WTC11 (cell line): ENCODE measurements around the gene TUBB4B. TPM values are rescaled to one million over a fixed set of nuclear protein-coding genes. Genes with fewer than 3 reads are reported as not detected.

ENCODE experiments used
- ATAC-seq: fragments of 200-7000 bp; cut with Tn5 transposase; 2 replicates; pipeline ENCODE4 v1.10.0; 2021; ENCODE audit warnings: mild to moderate bottlenecking, moderate library complexity
- CTCF ChIA-PET: fragments of 300-600 bp; sonication (Branson Sonifier 250); formaldehyde crosslinking; loops from one replicate; lab custom pipeline; 2021; ENCODE audit warnings: antibody characterized with exemption; lab: Charles Lee
- POLR2A ChIA-PET: fragments of 350-600 bp; sonication (Branson Sonifier 250); formaldehyde crosslinking; loops from one replicate; lab custom pipeline; 2021; ENCODE audit warnings: antibody characterized with exemption; lab: Charles Lee
- DNase-seq: peaks from one replicate; pipeline ENCODE4 v3.0.0; 2021; ENCODE audit warnings: low spot score
- H3K27ac Mint-ChIP-seq: 2 replicates; pipeline ENCODE4 v1.8.0; 2021; ENCODE audit warnings: mixed read lengths
- H3K27me3 Mint-ChIP-seq: 2 replicates; pipeline ENCODE4 v1.8.0; 2021; ENCODE audit warnings: low read depth, mild to moderate bottlenecking, moderate library complexity, mixed read lengths
- H3K36me3 Mint-ChIP-seq: 2 replicates; pipeline ENCODE4 v1.8.0; 2021; ENCODE audit warnings: mixed read lengths
- H3K4me1 Mint-ChIP-seq: 2 replicates; pipeline ENCODE4 v1.8.0; 2022; ENCODE audit warnings: mixed read lengths
- H3K4me3 Mint-ChIP-seq: 2 replicates; pipeline ENCODE4 v1.8.0; 2021; ENCODE audit warnings: mild to moderate bottlenecking, moderate library complexity, mixed read lengths
- H3K9me3 Mint-ChIP-seq: 2 replicates; pipeline ENCODE4 v1.8.0; 2021; ENCODE audit warnings: mixed read lengths
- FOXP1 ChIP-seq: sonication (generic); formaldehyde crosslinking; IDR thresholded peaks from 2 replicates; pipeline ENCODE4 v1.8.0; 2022; ENCODE audit warnings: missing genetic modification reagents, mild to moderate bottlenecking, moderate library complexity, borderline replicate concordance
- GRHL2 ChIP-seq: fragments of 250-450 bp; sonication (Bioruptor Pico); IDR thresholded peaks from 2 replicates; pipeline ENCODE4 v1.8.0; 2022; ENCODE audit warnings: mild to moderate bottlenecking, moderate library complexity; ENCODE audit not compliant: insufficient replicate concordance, severe bottlenecking
- GTF2I ChIP-seq: fragments of 250-450 bp; sonication (Bioruptor Pico); conservative IDR thresholded peaks from 2 replicates; pipeline ENCODE4 v1.4.0; 2021; ENCODE audit warnings: mild to moderate bottlenecking
- HMGA2 ChIP-seq: fragments of 250-450 bp; sonication (Bioruptor Pico); IDR thresholded peaks from 2 replicates; pipeline ENCODE4 v1.4.0; 2021; ENCODE audit warnings: mild to moderate bottlenecking, moderate library complexity
- IRF1 ChIP-seq: sonication (generic); formaldehyde crosslinking; IDR thresholded peaks from 2 replicates; pipeline ENCODE4 v1.8.0; 2023; ENCODE audit warnings: missing genetic modification reagents
- JAZF1 ChIP-seq: fragments of 250-450 bp; sonication (Bioruptor Pico); IDR thresholded peaks from 2 replicates; pipeline ENCODE4 v1.9.0; 2021; ENCODE audit warnings: moderate library complexity, mild to moderate bottlenecking, inconsistent platforms
- NFYB ChIP-seq: sonication (generic); formaldehyde crosslinking; conservative IDR thresholded peaks from 2 replicates; pipeline ENCODE4 v1.8.0; 2022; ENCODE audit warnings: low read depth, missing genetic modification reagents
- NR1H2 ChIP-seq: sonication (generic); formaldehyde crosslinking; IDR thresholded peaks from 2 replicates; pipeline ENCODE4 v1.9.0; 2021; ENCODE audit warnings: mild to moderate bottlenecking, moderate library complexity, missing genetic modification reagents
- PRRX2 ChIP-seq: fragments of 250-450 bp; sonication (Bioruptor Pico); IDR thresholded peaks from 2 replicates; pipeline ENCODE4 v1.8.0; 2021; ENCODE audit warnings: mild to moderate bottlenecking
- TEAD1 ChIP-seq: sonication (generic); formaldehyde crosslinking; IDR thresholded peaks from 2 replicates; pipeline ENCODE4 v1.8.0; 2022; ENCODE audit warnings: mild to moderate bottlenecking, missing genetic modification reagents
- USF2 ChIP-seq: sonication (generic); formaldehyde crosslinking; IDR thresholded peaks from 2 replicates; pipeline ENCODE4 v1.8.1; 2023; ENCODE audit warnings: mild to moderate bottlenecking, missing genetic modification reagents, moderate library complexity
- ZNF121 ChIP-seq: sonication (generic); formaldehyde crosslinking; IDR thresholded peaks from 2 replicates; pipeline ENCODE4 v1.8.0; 2023; ENCODE audit warnings: missing genetic modification reagents
- ZNF138 ChIP-seq: sonication (generic); formaldehyde crosslinking; conservative IDR thresholded peaks from 2 replicates; pipeline ENCODE4 v1.8.1; 2022; ENCODE audit warnings: mild to moderate bottlenecking, moderate library complexity, missing genetic modification reagents
- ZNF423 ChIP-seq: fragments of 250-450 bp; sonication (Bioruptor Pico); IDR thresholded peaks from 2 replicates; pipeline ENCODE4 v2.1.2; 2022; ENCODE audit warnings: mild to moderate bottlenecking, moderate library complexity
- ZNF532 ChIP-seq: fragments of 250-450 bp; sonication (Bioruptor Pico); IDR thresholded peaks from 2 replicates; pipeline ENCODE4 v1.9.0; 2021; ENCODE audit warnings: mild to moderate bottlenecking, borderline replicate concordance
- total RNA-seq: library from RNA; stranded (reverse); gene quantifications from 3 replicates; pipeline ENCODE4 v1.2.3, GENCODE V29; 2021
- TF ChIP-seq, protein P1 (sequence below): sonication (generic); formaldehyde crosslinking; IDR thresholded peaks from 2 replicates; pipeline ENCODE4 v1.8.1; 2022; ENCODE audit warnings: mild to moderate bottlenecking, moderate library complexity, missing genetic modification reagents
- TF ChIP-seq, protein P2 (sequence below): sonication (generic); formaldehyde crosslinking; IDR thresholded peaks from 2 replicates; pipeline ENCODE4 v1.8.1; 2023; ENCODE audit warnings: mild to moderate bottlenecking, missing genetic modification reagents, borderline replicate concordance

TUBB4B gene
- total RNA-seq, 1 experiment from 2014 or later = 375 TPM

GRCh38 chr9:137219757-137220316, 21.2 kb upstream of the TUBB4B start:
- ATAC-seq (no peak), DNase-seq (no peak)
- Mint-ChIP-seq H3K9me3 (no peaks in the 10 kb centered on the region), H3K27ac (no peak overlapping the region), H3K4me1 (peaks cover 4% of the 10 kb centered on the region; the same call in 1 of the 2 replicates), H3K4me3 (no peak overlapping the region), H3K36me3 (0 out of 2 replicates have a peak, but pooled peaks cover 3% of the 10 kb centered on the region), H3K27me3 (no peaks in the 10 kb centered on the region)
- CTCF ChIA-PET = interaction anchor here (3.6 to 8.9 kb wide), 2 partner anchors 16 to 18 kb away, joined by 11 to 143 read pairs; partner anchors contain the start of gene TPRN
- TF ChIP-seq ZNF532 (CRISPR knock-in tag) = no peak
- TF ChIP-seq PRRX2 (CRISPR knock-in tag) = no peak
- no peak for TF ChIP-seq FOXP1 (CRISPR knock-in tag)
- TF ChIP-seq ZNF138 (CRISPR knock-in tag) = no peak
- TF ChIP-seq GRHL2 (CRISPR knock-in tag) = no peak
- TF ChIP-seq NFYB = no peak
- TF ChIP-seq GTF2I (CRISPR knock-in tag) = no peak
- POLR2A ChIA-PET = interaction anchor here (0.7 kb wide), 1 partner anchor 45 kb away, joined by 3 read pairs; no protein-coding TSS in a partner anchor

DNA sequence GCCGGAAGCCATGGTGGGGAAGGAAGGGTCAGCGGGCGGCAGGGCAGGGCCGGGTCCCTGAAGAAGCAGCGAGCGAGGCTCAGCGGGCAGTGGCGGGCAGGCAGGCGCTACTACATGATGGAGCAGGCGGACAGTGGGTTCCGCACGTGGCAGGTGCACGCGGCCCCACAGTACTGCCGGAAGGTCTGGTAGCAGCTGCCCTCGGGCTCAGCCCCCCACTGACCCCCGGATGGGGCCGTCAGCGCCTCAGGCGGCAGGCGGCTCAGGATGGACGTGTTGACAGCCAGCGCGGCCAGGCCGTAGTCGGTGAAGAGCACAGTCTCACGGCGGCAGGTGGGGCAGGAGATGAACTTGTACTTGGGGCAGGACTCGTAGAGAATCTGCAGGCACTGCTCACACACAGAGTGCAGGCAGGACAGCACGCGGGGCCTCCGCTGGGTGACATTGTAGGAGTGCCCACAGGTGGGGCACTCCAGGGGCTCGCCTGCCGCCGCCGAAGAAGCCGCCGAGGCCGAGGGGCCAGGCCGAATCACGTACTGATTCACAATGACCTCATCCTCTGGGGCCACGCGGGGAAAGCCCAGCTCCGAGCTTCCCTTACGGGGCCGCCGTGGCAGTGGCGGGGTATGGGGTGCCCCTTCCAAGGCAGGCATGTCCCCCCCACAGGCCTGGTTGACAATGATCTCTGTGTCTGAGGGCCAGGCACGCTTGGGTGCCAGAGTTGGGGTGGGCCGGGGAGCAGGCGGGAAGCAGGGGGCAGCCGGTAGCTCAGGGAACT, 20.6 kb upstream of the TUBB4B start:
- no peaks in the 10 kb centered on the region for H3K27me3 Mint-ChIP-seq
- H3K4me3 Mint-ChIP-seq = peak overlapping the region; percentile 18; the same call in 1 of the 2 replicates
- ATAC-seq (no peak), DNase-seq (no peak)
- H3K9me3 Mint-ChIP-seq = no peaks in the 10 kb centered on the region
- peaks cover 4% of the 10 kb centered on the region; the same call in 1 of the 2 replicates for H3K4me1 Mint-ChIP-seq
- no peak overlapping the region for H3K27ac Mint-ChIP-seq
- POLR2A ChIA-PET = interaction anchor here (0.7 kb wide), 1 partner anchor 46 kb away, joined by 3 read pairs; no protein-coding TSS in a partner anchor
- CTCF ChIA-PET = interaction anchor here (0.6 to 8.9 kb wide), 7 partner anchors 15 to 185 kb away, joined by 3 to 143 read pairs (median 11); partner anchors contain the start of genes SAPCD2 and TPRN
- H3K36me3 Mint-ChIP-seq = 0 out of 2 replicates have a peak, but pooled peaks cover 1% of the 10 kb centered on the region
- TF ChIP-seq ZNF423 (CRISPR knock-in tag) (no peak), JAZF1 (CRISPR knock-in tag) (no peak), GRHL2 (CRISPR knock-in tag) (no peak), USF2 (CRISPR knock-in tag) (no peak), TEAD1 (CRISPR knock-in tag) (no peak), IRF1 (CRISPR knock-in tag) (no peak), NR1H2 (CRISPR knock-in tag) (no peak), ZNF121 (no peak), HMGA2 (no peak), ZNF532 (CRISPR knock-in tag) (no peak)
- TF ChIP-seq, protein P1, sequence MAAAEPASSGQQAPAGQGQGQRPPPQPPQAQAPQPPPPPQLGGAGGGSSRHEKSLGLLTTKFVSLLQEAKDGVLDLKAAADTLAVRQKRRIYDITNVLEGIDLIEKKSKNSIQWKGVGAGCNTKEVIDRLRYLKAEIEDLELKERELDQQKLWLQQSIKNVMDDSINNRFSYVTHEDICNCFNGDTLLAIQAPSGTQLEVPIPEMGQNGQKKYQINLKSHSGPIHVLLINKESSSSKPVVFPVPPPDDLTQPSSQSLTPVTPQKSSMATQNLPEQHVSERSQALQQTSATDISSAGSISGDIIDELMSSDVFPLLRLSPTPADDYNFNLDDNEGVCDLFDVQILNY (CRISPR knock-in tag) = no peak
- TF ChIP-seq, protein P2, sequence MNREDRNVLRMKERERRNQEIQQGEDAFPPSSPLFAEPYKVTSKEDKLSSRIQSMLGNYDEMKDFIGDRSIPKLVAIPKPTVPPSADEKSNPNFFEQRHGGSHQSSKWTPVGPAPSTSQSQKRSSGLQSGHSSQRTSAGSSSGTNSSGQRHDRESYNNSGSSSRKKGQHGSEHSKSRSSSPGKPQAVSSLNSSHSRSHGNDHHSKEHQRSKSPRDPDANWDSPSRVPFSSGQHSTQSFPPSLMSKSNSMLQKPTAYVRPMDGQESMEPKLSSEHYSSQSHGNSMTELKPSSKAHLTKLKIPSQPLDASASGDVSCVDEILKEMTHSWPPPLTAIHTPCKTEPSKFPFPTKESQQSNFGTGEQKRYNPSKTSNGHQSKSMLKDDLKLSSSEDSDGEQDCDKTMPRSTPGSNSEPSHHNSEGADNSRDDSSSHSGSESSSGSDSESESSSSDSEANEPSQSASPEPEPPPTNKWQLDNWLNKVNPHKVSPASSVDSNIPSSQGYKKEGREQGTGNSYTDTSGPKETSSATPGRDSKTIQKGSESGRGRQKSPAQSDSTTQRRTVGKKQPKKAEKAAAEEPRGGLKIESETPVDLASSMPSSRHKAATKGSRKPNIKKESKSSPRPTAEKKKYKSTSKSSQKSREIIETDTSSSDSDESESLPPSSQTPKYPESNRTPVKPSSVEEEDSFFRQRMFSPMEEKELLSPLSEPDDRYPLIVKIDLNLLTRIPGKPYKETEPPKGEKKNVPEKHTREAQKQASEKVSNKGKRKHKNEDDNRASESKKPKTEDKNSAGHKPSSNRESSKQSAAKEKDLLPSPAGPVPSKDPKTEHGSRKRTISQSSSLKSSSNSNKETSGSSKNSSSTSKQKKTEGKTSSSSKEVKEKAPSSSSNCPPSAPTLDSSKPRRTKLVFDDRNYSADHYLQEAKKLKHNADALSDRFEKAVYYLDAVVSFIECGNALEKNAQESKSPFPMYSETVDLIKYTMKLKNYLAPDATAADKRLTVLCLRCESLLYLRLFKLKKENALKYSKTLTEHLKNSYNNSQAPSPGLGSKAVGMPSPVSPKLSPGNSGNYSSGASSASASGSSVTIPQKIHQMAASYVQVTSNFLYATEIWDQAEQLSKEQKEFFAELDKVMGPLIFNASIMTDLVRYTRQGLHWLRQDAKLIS = no peak
